ENCODE measurements around the gene KCNK6. TPM values are rescaled to one million over a fixed set of nuclear protein-coding genes. Genes with fewer than 3 reads are reported as not detected.

The KCNK6 gene
- total and polyA plus RNA-seq, 2 donors (not counting 3 experiments of a cell fraction or from before 2014, with no cell fraction given), result 7.4 to 11.3 TPM

DNA sequence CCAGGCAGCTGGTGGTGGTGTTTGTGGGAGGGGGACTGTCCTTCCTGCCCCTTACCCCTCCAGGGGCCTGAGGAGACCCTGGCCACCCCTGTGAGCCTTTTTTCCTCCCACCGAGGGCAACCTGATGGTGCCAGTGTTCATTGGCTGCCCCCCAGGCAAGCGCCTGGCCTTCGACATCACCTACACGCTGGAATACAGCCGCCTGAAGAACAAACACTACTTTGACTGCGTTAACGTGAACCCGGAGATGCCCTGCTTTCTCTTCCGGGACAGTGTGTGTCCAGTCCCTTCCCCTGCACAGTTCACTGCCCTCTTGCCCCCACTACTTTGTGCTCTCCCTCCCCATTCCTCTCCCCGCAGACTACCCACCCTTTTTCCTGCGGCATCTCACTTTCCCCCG lies 47.4 kb downstream of the KCNK6 start:
- peaks cover 4 to 6% of the 10 kb centered on the region in 2 experiments for H3K27me3 ChIP-seq (ENCODE audit: control insufficient read depth in 2 of 2, insufficient read depth in 2 of 2, low read length in 2 of 2)
- H4K20me1 ChIP-seq (replicated peaks; ENCODE audit: control insufficient read depth, extremely low read depth, insufficient read depth, low read length), result no peaks in the 10 kb centered on the region
- H3K4me1 ChIP-seq (ENCODE audit: control insufficient read depth, extremely low read depth, insufficient read depth, low read length), result peaks cover 3% of the 10 kb centered on the region
- no peak for FAIRE-seq
- intact Hi-C loops (cut with micrococcal nuclease) (no loop called here), dilution Hi-C loops (cut with MboI; ENCODE audit: extremely low pct_ligation_motif_present, low sequenced_read_pairs) (no loop called here)
- no peak overlapping the region for H3K9ac ChIP-seq (replicated peaks; ENCODE audit: extremely low read depth, insufficient read depth, low read length)
- H3K36me3 ChIP-seq (ENCODE audit: control insufficient read depth in 2 of 2, extremely low read depth in 1 of 2, insufficient read depth in 2 of 2, low read length in 2 of 2), result no peaks in the 10 kb centered on the region
- CTCF ChIA-PET, result interaction anchor here (1.5 kb wide), 1 partner anchor 21 kb away, joined by 3 read pairs; the partner anchor contains the start of gene GGN
- H3K4me2 ChIP-seq (ENCODE audit: insufficient read depth, low read length), result no peak overlapping the region
- H3K9me1 ChIP-seq (replicated peaks; ENCODE audit: control insufficient read depth, extremely low read depth, insufficient read depth, low read length), result no peaks in the 10 kb centered on the region
- BruUV-seq (replicated peaks), result no TSS peak
- POLR2A ChIA-PET, result no interaction called here
- TF ChIP-seq CTCF (IDR thresholded peaks at IDR 0.05; ENCODE audit: extremely low read depth in 1 of 2, insufficient read depth in 1 of 2, low read depth in 1 of 2, low read length in 2 of 2) (no peak), FOS (IDR thresholded peaks at IDR 0.05; ENCODE audit: borderline replicate concordance, insufficient read depth, low read length) (no peak), POLR2AphosphoS5 (IDR thresholded peaks at IDR 0.05; ENCODE audit: insufficient read depth, low read depth, low read length) (no peak), MYC (IDR thresholded peaks at IDR 0.05; ENCODE audit: low read depth, low read length) (no peak), EZH2 (IDR thresholded peaks at IDR 0.05; ENCODE audit: borderline replicate concordance, low read depth, low read length, severe bottlenecking) (no peak), POLR2A (IDR thresholded peaks at IDR 0.05; ENCODE audit: low read depth, low read length) (no peak)
- TF ChIP-seq, protein P1, sequence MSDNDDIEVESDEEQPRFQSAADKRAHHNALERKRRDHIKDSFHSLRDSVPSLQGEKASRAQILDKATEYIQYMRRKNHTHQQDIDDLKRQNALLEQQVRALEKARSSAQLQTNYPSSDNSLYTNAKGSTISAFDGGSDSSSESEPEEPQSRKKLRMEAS (IDR thresholded peaks at IDR 0.05; ENCODE audit: insufficient read depth, insufficient read length), result no peak
- DNase-seq (ENCODE audit: low read depth, low spot score), result no peak
- no peak overlapping the region for H3K4me3 ChIP-seq (replicated peaks in 1 of 3; ENCODE audit: insufficient read depth in 1 of 3, low read depth in 1 of 3, low read length in 3 of 3)
- H3K9me3 ChIP-seq (replicated peaks; ENCODE audit: control insufficient read depth, insufficient read depth, low read length), result no peaks in the 10 kb centered on the region
- H3K27ac ChIP-seq (ENCODE audit: insufficient read depth, low read depth, low read length), result no peak overlapping the region
- H3K79me2 ChIP-seq (ENCODE audit: control insufficient read depth, insufficient read depth, low read length), result no peaks in the 10 kb centered on the region
- no peak overlapping the region for H2AFZ ChIP-seq (ENCODE audit: low read depth, low read length)
